Naive thymus-derived CD4-positive, alpha-beta T cell (primary cell): ENCODE data around the gene ANKRD44. TPM values are rescaled to one million over a fixed set of nuclear protein-coding genes. Genes with fewer than 3 reads are reported as not detected.
"Not testable (repeated sequence)": the region's sequence is repeated elsewhere in the genome, so short reads cannot be mapped to it uniquely, and the experiment has no call there.

Source experiments
- ATAC-seq: fragments of 150-1000 bp; cut with Tn5 transposase; 2 replicates; pipeline ENCODE4 v1.10.0; 2021; ENCODE audit warnings: mild to moderate bottlenecking, moderate library complexity
- CTCF ChIA-PET: fragments of 350-600 bp; sonication (Branson Sonifier 250); formaldehyde crosslinking; loops from one replicate; lab custom pipeline; 2021; ENCODE audit warnings: antibody characterized with exemption; lab: Charles Lee
- POLR2A ChIA-PET: fragments of 350-600 bp; sonication (Branson Sonifier 250); formaldehyde crosslinking; loops from one replicate; lab custom pipeline; 2021; ENCODE audit warnings: antibody characterized with exemption, inconsistent platforms; lab: Charles Lee
- DNase-seq, 9 donors: peaks; one replicate each; pipeline versions ENCODE4 v3.0.0 to v3.0.0-alpha.2; 2020 to 2022; ENCODE audit warnings: mixed read lengths in 1 of 9
- H3K27ac ChIP-seq: one replicate; pipeline ENCODE4 v1.7.0; 2013; ENCODE audit warnings: mild to moderate bottlenecking, low read depth, low read length, moderate library complexity
- H3K27me3 ChIP-seq, 2 donors: one replicate each; pipeline ENCODE4 v1.7.0; 2013; ENCODE audit warnings: low read length in 2 of 2, mild to moderate bottlenecking in 2 of 2, moderate library complexity in 2 of 2; ENCODE audit not compliant: control insufficient read depth in 2 of 2, insufficient read depth in 2 of 2
- H3K36me3 ChIP-seq, 3 experiments: 1 replicate in 2 of 3; 2 replicates in 1 of 3; pipeline ENCODE4 v1.7.0; 2013; ENCODE audit warnings: low read length in 3 of 3, mild to moderate bottlenecking in 3 of 3, moderate library complexity in 1 of 3; ENCODE audit not compliant: insufficient read depth in 3 of 3, control insufficient read depth in 2 of 3
- H3K4me1 ChIP-seq, 2 donors: one replicate each; pipeline ENCODE4 v1.7.0; 2013; ENCODE audit warnings: low read length in 2 of 2, mild to moderate bottlenecking in 2 of 2, moderate library complexity in 1 of 2; ENCODE audit not compliant: control insufficient read depth in 2 of 2, insufficient read depth in 2 of 2
- H3K4me3 ChIP-seq: 2 replicates; pipeline ENCODE4 v1.7.0; 2013; ENCODE audit warnings: mild to moderate bottlenecking, low read length
- H3K9me3 ChIP-seq, 3 experiments: 1 replicate in 2 of 3; 2 replicates in 1 of 3; pipeline ENCODE4 v1.7.0; 2013; ENCODE audit warnings: low read length in 3 of 3; ENCODE audit not compliant: control insufficient read depth in 2 of 3
- H3K27ac Mint-ChIP-seq, 9 donors: one replicate each; pipeline ENCODE4 v1.8.0; 2020 to 2022; ENCODE audit warnings: mixed read lengths in 9 of 9, mild to moderate bottlenecking in 8 of 9, moderate library complexity in 5 of 9, inconsistent platforms in 2 of 9
- H3K27me3 Mint-ChIP-seq, 5 donors: one replicate each; pipeline ENCODE4 v1.8.0; 2021 to 2022; ENCODE audit warnings: mixed read lengths in 5 of 5, mild to moderate bottlenecking in 1 of 5
- H3K36me3 Mint-ChIP-seq, 5 donors: one replicate each; pipeline ENCODE4 v1.8.0; 2020 to 2022; ENCODE audit warnings: mixed read lengths in 5 of 5, mild to moderate bottlenecking in 3 of 5, inconsistent platforms in 1 of 5
- H3K4me1 Mint-ChIP-seq, 7 donors: one replicate each; pipeline ENCODE4 v1.8.0; 2020 to 2022; ENCODE audit warnings: mixed read lengths in 7 of 7, mild to moderate bottlenecking in 3 of 7, inconsistent platforms in 1 of 7
- H3K4me3 Mint-ChIP-seq, 10 donors: one replicate each; pipeline ENCODE4 v1.8.0; 2020 to 2022; ENCODE audit warnings: mild to moderate bottlenecking in 10 of 10, mixed read lengths in 10 of 10, moderate library complexity in 6 of 10, inconsistent platforms in 2 of 10
- H3K9me3 Mint-ChIP-seq, 11 donors: one replicate each; pipeline ENCODE4 v1.8.0; 2020 to 2022; ENCODE audit warnings: mixed read lengths in 11 of 11, mild to moderate bottlenecking in 4 of 11, inconsistent platforms in 1 of 11, moderate library complexity in 1 of 11
- intact Hi-C, 2 donors: fragments of 100-400 bp; cut with micrococcal nuclease; formaldehyde crosslinking; loops; one replicate each; pipeline ENCODE4 v1.15.1; 2023
- polyA plus RNA-seq, 2 donors: library from polyadenylated mRNA; unstranded; fragments of 300-500 nt; fragmentation: Illumina TruSeq; gene quantifications; one replicate each; pipeline ENCODE4 v1.2.3, GENCODE V29; 2021
- total RNA-seq, 6 experiments: library from RNA in 5 of 6; stranded (reverse) in 5 of 6; gene quantifications; 1 replicate in 5 of 6; 2 replicates in 1 of 6; pipeline ENCODE4 v1.2.3 and lab custom pipeline; 2021 to 2026

ANKRD44 gene
- total and polyA plus RNA-seq, 7 experiments from 2014 or later: 88.6 to 296 (median 235) TPM

- peak overlapping the region in 7 of 9 donors; percentile 19 to 81 (median 54) for H3K27ac Mint-ChIP-seq
- no peak for DNase-seq
- ChIA-PET POLR2A (interaction anchor here (0.6 to 1.3 kb wide), 2 partner anchors 41 to 179 kb away, joined by 5 to 6 read pairs; no protein-coding TSS in a partner anchor), CTCF (no interaction called here)
- ATAC-seq: no peak
- Histone ChIP-seq H3K27ac (no peak overlapping the region), H3K9me3 (no peaks in the 10 kb centered on the region), H3K4me1 (peaks cover 0 to 5% of the 10 kb centered on the region in 2 donors), H3K4me3 (no peak overlapping the region), H3K27me3 (no peaks in the 10 kb centered on the region), H3K36me3 (peaks cover 0 to 19% (median 0%) of the 10 kb centered on the region in 3 experiments)
- H3K27me3 Mint-ChIP-seq: no peaks in the 10 kb centered on the region
- peaks cover 22 to 85% (median 72%) of the 10 kb centered on the region in 5 donors for H3K36me3 Mint-ChIP-seq
- peaks cover 0 to 17% (median 5%) of the 10 kb centered on the region in 11 donors for H3K9me3 Mint-ChIP-seq
- intact Hi-C loops: loop anchor here in 1 of 2 donors (2.0 kb wide), 1 partner anchor 13 kb away; no protein-coding TSS in a partner anchor
- H3K4me3 Mint-ChIP-seq: peak overlapping the region in 1 of 10 donors; percentile 28
- H3K4me1 Mint-ChIP-seq: peaks cover 14 to 82% (median 74%) of the 10 kb centered on the region in 7 donors
These were observed 240.6 kb downstream of the ANKRD44 start for GRCh38 chr2:197069958-197070357.

GRCh38 chr2:197062574-197062973 is 248.0 kb downstream of the ANKRD44 start:
- Mint-ChIP-seq H3K4me3 (peak overlapping the region in 3 of 10 donors; percentile 14 to 40 (median 23)), H3K27ac (peak overlapping the region in 7 of 9 donors; percentile 54 to 81 (median 74)), H3K4me1 (peaks cover 19 to 62% (median 57%) of the 10 kb centered on the region in 7 donors), H3K36me3 (peaks cover 30 to 93% (median 77%) of the 10 kb centered on the region in 5 donors)
- DNase-seq: peak in 7 of 9 donors; percentile 28 to 58 (median 36)
- H3K4me3 ChIP-seq, H3K4me1 ChIP-seq, H3K27ac ChIP-seq, POLR2A ChIA-PET, intact Hi-C loops, H3K27me3 ChIP-seq, H3K9me3 Mint-ChIP-seq, ATAC-seq, H3K9me3 ChIP-seq, H3K27me3 Mint-ChIP-seq: not testable (repeated sequence)
- H3K36me3 ChIP-seq: peaks cover 8 to 41% (median 15%) of the 10 kb centered on the region in 3 experiments
- CTCF ChIA-PET: interaction anchor here (1.1 kb wide), 1 partner anchor 10 kb away, joined by 4 read pairs; no protein-coding TSS in a partner anchor

GRCh38 chr2:197059477-197059876 is 251.1 kb downstream of the ANKRD44 start:
- CTCF ChIA-PET: no interaction called here
- Histone ChIP-seq H3K4me3 (no peak overlapping the region), H3K27me3 (no peaks in the 10 kb centered on the region), H3K36me3 (peaks cover 12 to 67% (median 15%) of the 10 kb centered on the region in 3 experiments), H3K4me1 (peaks cover 0 to 3% of the 10 kb centered on the region in 2 donors), H3K9me3 (no peaks in the 10 kb centered on the region), H3K27ac (no peak overlapping the region)
- peak overlapping the region in 7 of 9 donors; percentile 5 to 59 (median 17) for H3K27ac Mint-ChIP-seq
- H3K9me3 Mint-ChIP-seq: peaks cover 4 to 36% (median 15%) of the 10 kb centered on the region in 11 donors
- POLR2A ChIA-PET: no interaction called here
- H3K36me3 Mint-ChIP-seq: peaks cover 32 to 94% (median 84%) of the 10 kb centered on the region in 5 donors
- DNase-seq (no peak), ATAC-seq (no peak)
- H3K4me1 Mint-ChIP-seq: peaks cover 13 to 41% (median 33%) of the 10 kb centered on the region in 7 donors
- intact Hi-C loops: no loop called here
- no peak overlapping the region for H3K4me3 Mint-ChIP-seq
- H3K27me3 Mint-ChIP-seq: no peaks in the 10 kb centered on the region

- intact Hi-C loops: no loop called here
- CTCF ChIA-PET: interaction anchor here (0.7 kb wide), 1 partner anchor 26 kb away, joined by 3 read pairs; no protein-coding TSS in a partner anchor
These were observed 251.7 kb downstream of the ANKRD44 start for GRCh38 chr2:197058777-197059300.

GRCh38 chr2:197057959-197058358 is 252.6 kb downstream of the ANKRD44 start:
- DNase-seq: no peak
- no peaks in the 10 kb centered on the region for H3K27me3 ChIP-seq
- Mint-ChIP-seq H3K36me3 (peaks cover 23 to 91% (median 82%) of the 10 kb centered on the region in 5 donors), H3K27me3 (no peaks in the 10 kb centered on the region), H3K4me1 (peaks cover 7 to 28% (median 20%) of the 10 kb centered on the region in 7 donors), H3K4me3 (no peak overlapping the region), H3K9me3 (peaks cover 4 to 36% (median 13%) of the 10 kb centered on the region in 11 donors), H3K27ac (peak overlapping the region in 2 of 9 donors; percentile 4 to 60)
- H3K27ac ChIP-seq: no peak overlapping the region
- no peaks in the 10 kb centered on the region for H3K9me3 ChIP-seq
- peaks cover 12 to 81% (median 15%) of the 10 kb centered on the region in 3 experiments for H3K36me3 ChIP-seq
- ChIA-PET POLR2A (interaction anchor here (0.6 kb wide), 2 partner anchors 28 to 331 kb away, joined by 3 to 5 read pairs; no protein-coding TSS in a partner anchor), CTCF (interaction anchor here (0.7 kb wide), 1 partner anchor 27 kb away, joined by 3 read pairs; no protein-coding TSS in a partner anchor)
- no peak overlapping the region for H3K4me3 ChIP-seq
- intact Hi-C loops: loop anchor here in 1 of 2 donors (2.0 kb wide), 1 partner anchor 13 kb away; no protein-coding TSS in a partner anchor
- H3K4me1 ChIP-seq: peaks cover 0 to 3% of the 10 kb centered on the region in 2 donors
- no peak for ATAC-seq

More at GRCh38 chr2:197058777-197059300, 251.7 kb downstream of the ANKRD44 start:
- Mint-ChIP-seq H3K27me3 (no peaks in the 10 kb centered on the region), H3K36me3 (peaks cover 27 to 94% (median 84%) of the 10 kb centered on the region in 5 donors), H3K27ac (peak overlapping the region in 3 of 9 donors; percentile 38 to 59 (median 43)), H3K4me3 (no peak overlapping the region), H3K4me1 (peaks cover 9 to 36% (median 26%) of the 10 kb centered on the region in 7 donors), H3K9me3 (peaks cover 4 to 36% (median 13%) of the 10 kb centered on the region in 11 donors)
- Histone ChIP-seq H3K27ac (no peak overlapping the region), H3K4me3 (no peak overlapping the region), H3K27me3 (no peaks in the 10 kb centered on the region), H3K4me1 (peaks cover 0 to 3% of the 10 kb centered on the region in 2 donors), H3K36me3 (peaks cover 12 to 72% (median 15%) of the 10 kb centered on the region in 3 experiments), H3K9me3 (no peaks in the 10 kb centered on the region)
- DNase-seq: no peak
- ATAC-seq: no peak
- POLR2A ChIA-PET: no interaction called here

GRCh38 chr2:197055045-197055444 is 255.5 kb downstream of the ANKRD44 start:
- Histone ChIP-seq H3K27ac (no peak overlapping the region), H3K4me3 (no peak overlapping the region), H3K27me3 (no peaks in the 10 kb centered on the region), H3K36me3 (peaks cover 2 to 85% (median 6%) of the 10 kb centered on the region in 3 experiments), H3K9me3 (no peaks in the 10 kb centered on the region), H3K4me1 (no peaks in the 10 kb centered on the region)
- no peaks in the 10 kb centered on the region for H3K27me3 Mint-ChIP-seq
- no peak overlapping the region for H3K4me3 Mint-ChIP-seq
- H3K4me1 Mint-ChIP-seq: peaks cover 0 to 14% (median 3%) of the 10 kb centered on the region in 7 donors
- POLR2A ChIA-PET: no interaction called here
- peaks cover 22 to 91% (median 85%) of the 10 kb centered on the region in 5 donors for H3K36me3 Mint-ChIP-seq
- no peak for DNase-seq
- peak overlapping the region in 4 of 9 donors; percentile 14 to 80 (median 36) for H3K27ac Mint-ChIP-seq
- ATAC-seq: no peak
- intact Hi-C loops: no loop called here
- peaks cover 6 to 38% (median 13%) of the 10 kb centered on the region in 11 donors for H3K9me3 Mint-ChIP-seq
- CTCF ChIA-PET: no interaction called here
